ENCODE measurements around the gene ROBO4. TPM values are rescaled to one million over a fixed set of nuclear protein-coding genes. Genes with fewer than 3 reads are reported as not detected.

The ROBO4 gene
- total and polyA plus RNA-seq, 9 of the 15 experiments (the other 6 are each of a cell fraction or from before 2014, with no cell fraction given), result not detected

DNA sequence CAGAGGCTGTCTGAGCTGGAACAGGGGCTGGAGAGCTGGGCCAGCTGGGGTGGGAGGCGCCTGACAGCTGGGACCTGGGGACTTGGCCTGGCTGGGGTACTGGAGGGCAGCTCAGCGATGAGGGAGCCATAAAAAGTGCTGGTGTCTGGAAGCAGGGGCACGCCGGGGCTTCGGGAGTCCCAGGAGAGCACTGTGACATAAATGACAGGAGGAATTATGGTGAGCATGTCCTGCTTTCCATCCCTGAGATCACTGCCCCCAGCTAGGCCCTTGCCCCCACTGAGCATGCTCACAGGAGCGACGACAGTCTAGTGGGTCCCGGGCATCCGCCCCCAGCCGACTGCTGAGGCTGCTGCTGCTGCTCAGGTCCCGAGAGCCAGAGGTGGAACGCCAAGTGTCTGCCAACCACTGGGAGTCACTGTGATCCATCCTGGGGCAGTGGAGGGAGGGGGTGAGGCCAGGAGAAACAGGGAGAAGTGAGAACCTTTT is 6.2 kb downstream of the ROBO4 start (continued):
- TF ChIP-seq, protein P1, sequence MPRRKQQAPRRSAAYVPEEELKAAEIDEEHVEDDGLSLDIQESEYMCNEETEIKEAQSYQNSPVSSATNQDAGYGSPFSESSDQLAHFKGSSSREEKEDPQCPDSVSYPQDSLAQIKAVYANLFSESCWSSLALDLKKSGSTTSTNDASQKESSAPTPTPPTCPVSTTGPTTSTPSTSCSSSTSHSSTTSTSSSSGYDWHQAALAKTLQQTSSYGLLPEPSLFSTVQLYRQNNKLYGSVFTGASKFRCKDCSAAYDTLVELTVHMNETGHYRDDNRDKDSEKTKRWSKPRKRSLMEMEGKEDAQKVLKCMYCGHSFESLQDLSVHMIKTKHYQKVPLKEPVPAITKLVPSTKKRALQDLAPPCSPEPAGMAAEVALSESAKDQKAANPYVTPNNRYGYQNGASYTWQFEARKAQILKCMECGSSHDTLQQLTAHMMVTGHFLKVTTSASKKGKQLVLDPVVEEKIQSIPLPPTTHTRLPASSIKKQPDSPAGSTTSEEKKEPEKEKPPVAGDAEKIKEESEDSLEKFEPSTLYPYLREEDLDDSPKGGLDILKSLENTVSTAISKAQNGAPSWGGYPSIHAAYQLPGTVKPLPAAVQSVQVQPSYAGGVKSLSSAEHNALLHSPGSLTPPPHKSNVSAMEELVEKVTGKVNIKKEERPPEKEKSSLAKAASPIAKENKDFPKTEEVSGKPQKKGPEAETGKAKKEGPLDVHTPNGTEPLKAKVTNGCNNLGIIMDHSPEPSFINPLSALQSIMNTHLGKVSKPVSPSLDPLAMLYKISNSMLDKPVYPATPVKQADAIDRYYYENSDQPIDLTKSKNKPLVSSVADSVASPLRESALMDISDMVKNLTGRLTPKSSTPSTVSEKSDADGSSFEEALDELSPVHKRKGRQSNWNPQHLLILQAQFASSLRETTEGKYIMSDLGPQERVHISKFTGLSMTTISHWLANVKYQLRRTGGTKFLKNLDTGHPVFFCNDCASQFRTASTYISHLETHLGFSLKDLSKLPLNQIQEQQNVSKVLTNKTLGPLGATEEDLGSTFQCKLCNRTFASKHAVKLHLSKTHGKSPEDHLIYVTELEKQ (CRISPR knock-in tag; IDR thresholded peaks at IDR 0.05), result no peak
- no peak for TF ChIP-seq SNIP1 (IDR thresholded peaks at IDR 0.05; ENCODE audit: low read depth)
- TF ChIP-seq NRF1 (conservative IDR thresholded peaks at IDR 0.05 in 1 of 2, IDR thresholded peaks at IDR 0.05 in 1 of 2), result 0 out of 4 replicates have a peak, but pooled peaks of 1 of the 2 experiments have one; percentile 11

DNA sequence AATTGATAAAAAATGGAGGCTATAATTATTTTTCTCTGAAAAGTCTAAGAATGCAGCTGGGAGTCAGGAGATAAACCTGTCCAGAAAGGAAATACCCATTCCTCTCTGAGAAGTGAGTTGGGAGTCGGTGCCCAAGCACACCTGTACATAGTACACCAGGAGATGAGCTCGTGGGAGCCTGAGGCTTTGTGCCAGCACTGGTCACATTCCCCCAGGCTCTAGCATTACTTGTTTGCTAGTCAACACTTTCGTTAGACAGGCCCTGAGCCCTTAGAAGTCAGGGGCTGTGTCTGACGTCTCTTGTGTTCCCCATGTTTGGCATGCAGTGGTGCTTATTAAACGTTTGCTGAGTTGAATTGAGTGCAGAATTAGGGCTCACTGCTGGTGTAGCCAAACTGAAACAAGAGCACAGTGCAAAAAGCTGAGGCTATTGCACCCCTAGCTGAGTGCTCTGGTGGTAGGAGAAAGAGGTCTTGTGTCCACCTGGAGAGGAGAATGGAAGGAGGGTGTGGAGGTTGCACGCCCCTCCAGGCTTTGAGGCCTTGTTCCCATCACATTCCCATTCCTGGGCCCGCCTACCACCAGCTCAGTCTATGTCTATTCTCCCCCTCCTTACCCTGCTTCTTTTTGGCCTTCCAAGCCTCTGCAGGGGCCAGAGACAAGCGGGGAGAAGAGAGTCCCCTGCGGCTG is 6.8 kb downstream of the ROBO4 start:
- ATAC-seq, result no peak
- TF ChIP-seq BRD4 (IDR thresholded peaks at IDR 0.05) (no peak), NELFE (IDR thresholded peaks at IDR 0.05; ENCODE audit: insufficient read depth, insufficient read length) (no peak), GTF2A2 (tag; IDR thresholded peaks at IDR 0.05) (no peak), RCOR1 (IDR thresholded peaks at IDR 0.05; ENCODE audit: borderline replicate concordance in 1 of 2, low read depth in 2 of 2, low read length in 2 of 2) (no peak), SIRT6 (IDR thresholded peaks at IDR 0.05; ENCODE audit: low read depth, low read length) (no peak), SETDB1 (IDR thresholded peaks at IDR 0.05; ENCODE audit: low read length) (no peak)
- TF ChIP-seq, protein P2, sequence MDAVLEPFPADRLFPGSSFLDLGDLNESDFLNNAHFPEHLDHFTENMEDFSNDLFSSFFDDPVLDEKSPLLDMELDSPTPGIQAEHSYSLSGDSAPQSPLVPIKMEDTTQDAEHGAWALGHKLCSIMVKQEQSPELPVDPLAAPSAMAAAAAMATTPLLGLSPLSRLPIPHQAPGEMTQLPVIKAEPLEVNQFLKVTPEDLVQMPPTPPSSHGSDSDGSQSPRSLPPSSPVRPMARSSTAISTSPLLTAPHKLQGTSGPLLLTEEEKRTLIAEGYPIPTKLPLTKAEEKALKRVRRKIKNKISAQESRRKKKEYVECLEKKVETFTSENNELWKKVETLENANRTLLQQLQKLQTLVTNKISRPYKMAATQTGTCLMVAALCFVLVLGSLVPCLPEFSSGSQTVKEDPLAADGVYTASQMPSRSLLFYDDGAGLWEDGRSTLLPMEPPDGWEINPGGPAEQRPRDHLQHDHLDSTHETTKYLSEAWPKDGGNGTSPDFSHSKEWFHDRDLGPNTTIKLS (IDR thresholded peaks at IDR 0.05; ENCODE audit: borderline replicate concordance, low read depth), result no peak
- TF ChIP-seq, protein P3, sequence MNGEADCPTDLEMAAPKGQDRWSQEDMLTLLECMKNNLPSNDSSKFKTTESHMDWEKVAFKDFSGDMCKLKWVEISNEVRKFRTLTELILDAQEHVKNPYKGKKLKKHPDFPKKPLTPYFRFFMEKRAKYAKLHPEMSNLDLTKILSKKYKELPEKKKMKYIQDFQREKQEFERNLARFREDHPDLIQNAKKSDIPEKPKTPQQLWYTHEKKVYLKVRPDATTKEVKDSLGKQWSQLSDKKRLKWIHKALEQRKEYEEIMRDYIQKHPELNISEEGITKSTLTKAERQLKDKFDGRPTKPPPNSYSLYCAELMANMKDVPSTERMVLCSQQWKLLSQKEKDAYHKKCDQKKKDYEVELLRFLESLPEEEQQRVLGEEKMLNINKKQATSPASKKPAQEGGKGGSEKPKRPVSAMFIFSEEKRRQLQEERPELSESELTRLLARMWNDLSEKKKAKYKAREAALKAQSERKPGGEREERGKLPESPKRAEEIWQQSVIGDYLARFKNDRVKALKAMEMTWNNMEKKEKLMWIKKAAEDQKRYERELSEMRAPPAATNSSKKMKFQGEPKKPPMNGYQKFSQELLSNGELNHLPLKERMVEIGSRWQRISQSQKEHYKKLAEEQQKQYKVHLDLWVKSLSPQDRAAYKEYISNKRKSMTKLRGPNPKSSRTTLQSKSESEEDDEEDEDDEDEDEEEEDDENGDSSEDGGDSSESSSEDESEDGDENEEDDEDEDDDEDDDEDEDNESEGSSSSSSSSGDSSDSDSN (IDR thresholded peaks at IDR 0.05; ENCODE audit: borderline replicate concordance in 1 of 2, low read depth in 2 of 2, low read length in 2 of 2), result no peak

More for the DNA sequence above, 6.8 kb downstream of the ROBO4 start:
- CTCF ChIA-PET (ENCODE audit: low intra/inter-chr PET ratio), result no interaction called here
- no peak for FAIRE-seq
- Histone ChIP-seq H3K4me1 (replicated peaks in 1 of 2; ENCODE audit: control insufficient read depth in 2 of 2, insufficient read depth in 2 of 2, low read length in 2 of 2) (no peaks in the 10 kb centered on the region), H3K4me2 (ENCODE audit: insufficient read depth, low read length) (no peak overlapping the region), H3K9me3 (replicated peaks; ENCODE audit: control insufficient read depth, insufficient read depth, low read depth, low read length) (no peaks in the 10 kb centered on the region), H3K9ac (ENCODE audit: insufficient read depth in 1 of 2, low read depth in 2 of 2, low read length in 2 of 2) (no peak overlapping the region), H3K27me3 (ENCODE audit: control insufficient read depth in 2 of 2, insufficient read depth in 2 of 2, low read length in 2 of 2) (peaks cover 17 to 70% of the 10 kb centered on the region in 2 experiments), H3K27ac (ENCODE audit: extremely low read depth, low read depth, low read length) (no peak overlapping the region), H3K9me1 (ENCODE audit: control insufficient read depth, insufficient read depth, low read length) (peaks cover 2% of the 10 kb centered on the region), H4K20me1 (replicated peaks; ENCODE audit: control insufficient read depth, insufficient read depth, low read length) (0 out of 2 replicates have a peak, but pooled peaks cover 4% of the 10 kb centered on the region), H2AFZ (ENCODE audit: low read depth, low read length) (no peak overlapping the region), H3K36me3 (ENCODE audit: control insufficient read depth, insufficient read depth, low read length) (no peaks in the 10 kb centered on the region), H3K4me3 (no peak overlapping the region), H3K79me2 (ENCODE audit: control insufficient read depth, insufficient read depth, low read length) (no peaks in the 10 kb centered on the region)
- in situ Hi-C loops (cut with MboI), result no loop called here
- no peak for DNase-seq (ENCODE audit: extremely low read depth in 1 of 4, low spot score in 3 of 4)
- WGBS (ENCODE audit: insufficient coverage, low coverage, missing lambda C conversion rate), result 0% methylated on average over 9 of the region's 9 CpGs
- intact Hi-C loops (cut with micrococcal nuclease), result no loop called here
- no TSS peak for BruUV-seq (replicated peaks)
- POLR2A ChIA-PET, result interaction anchor here (1.1 kb wide), 1 partner anchor 8 kb away, joined by 3 read pairs; no protein-coding TSS in a partner anchor

Measured in K562 (cell line).